K562 (cell line): Measurements from ENCODE around the gene NLK. TPM values are rescaled to one million over a fixed set of nuclear protein-coding genes. Genes with fewer than 3 reads are reported as not detected.

Experiments
- FOXP1 ChIP-seq: sonication (generic); formaldehyde crosslinking; IDR thresholded peaks from 2 replicates; pipeline ENCODE4 v1.8.0; 2022; ENCODE audit warnings: mild to moderate bottlenecking, missing genetic modification reagents
- MAFF ChIP-seq: IDR thresholded peaks from 2 replicates; pipeline ENCODE4 v1.6.1; 2012; ENCODE audit warnings: low read length, improper control_type of control experiment
- MAFG ChIP-seq: fragments of 450-650 bp; conservative IDR thresholded peaks from 2 replicates; pipeline ENCODE4 v1.6.1; 2016; ENCODE audit warnings: missing genetic modification characterization, missing compliant biosample characterization
- MEIS2 ChIP-seq: fragments of 450-650 bp; IDR thresholded peaks from 2 replicates; pipeline ENCODE4 v1.6.1; 2014; ENCODE audit warnings: mild to moderate bottlenecking; ENCODE audit not compliant: partially characterized antibody
- PBX2 ChIP-seq, 2 experiments: IDR thresholded peaks in 1 of 2; conservative IDR thresholded peaks in 1 of 2; 2 replicates each; pipeline ENCODE4 v1.6.1; 2016; ENCODE audit warnings: low read depth in 2 of 2, mild to moderate bottlenecking in 1 of 2, missing compliant biosample characterization in 1 of 2, missing genetic modification characterization in 1 of 2, moderate library complexity in 1 of 2
- PKNOX1 ChIP-seq: fragments of 450-650 bp; IDR thresholded peaks from 2 replicates; pipeline ENCODE4 v1.6.1; 2016
- RBM14 ChIP-seq: fragments of 200-400 bp; formaldehyde crosslinking; IDR thresholded peaks from 2 replicates; pipeline ENCODE4 v1.6.1; 2018; ENCODE audit warnings: low read depth, mild to moderate bottlenecking, low read length, moderate library complexity, borderline replicate concordance; ENCODE audit not compliant: insufficient read depth
- RBM17 ChIP-seq: fragments of 200-400 bp; formaldehyde crosslinking; IDR thresholded peaks from 2 replicates; pipeline ENCODE4 v1.6.1; 2017; ENCODE audit warnings: low read depth, mild to moderate bottlenecking, low read length, borderline replicate concordance
- TAF1 ChIP-seq: IDR thresholded peaks from 2 replicates; pipeline ENCODE4 v1.6.1; 2011; ENCODE audit warnings: mild to moderate bottlenecking, low read length, moderate library complexity; ENCODE audit not compliant: insufficient read depth, control insufficient read depth, severe bottlenecking; ENCODE audit errors: extremely low read depth
- TCF3 ChIP-seq: sonication (generic); formaldehyde crosslinking; IDR thresholded peaks from 2 replicates; pipeline ENCODE4 v1.4.0; 2020; ENCODE audit warnings: mild to moderate bottlenecking, missing genetic modification reagents
- ZBTB5 ChIP-seq: fragments of 450-650 bp; IDR thresholded peaks from 2 replicates; pipeline ENCODE4 v1.6.1; 2017; ENCODE audit warnings: antibody characterized with exemption
- ZFP36 ChIP-seq: fragments of 150-350 bp; IDR thresholded peaks from 2 replicates; pipeline ENCODE4 v1.6.1; 2018; ENCODE audit warnings: low read length, low read depth; ENCODE audit not compliant: partially characterized antibody
- ZNF175 ChIP-seq: fragments of 200-800 bp; sonication (Bioruptor generic); IDR thresholded peaks from 2 replicates; pipeline ENCODE4 v1.6.1; 2016; ENCODE audit warnings: low read depth, mild to moderate bottlenecking, missing genetic modification characterization, missing compliant biosample characterization
- ZNF644 ChIP-seq: fragments of 200-800 bp; sonication (Bioruptor generic); IDR thresholded peaks from 2 replicates; pipeline ENCODE4 v1.6.1; 2016; ENCODE audit warnings: low read depth, missing genetic modification characterization, missing compliant biosample characterization
- ZNF780A ChIP-seq: fragments of 250-450 bp; sonication (Bioruptor Pico); IDR thresholded peaks from 2 replicates; pipeline ENCODE4 v1.5.0; 2021; ENCODE audit warnings: mild to moderate bottlenecking
- polyA plus RNA-seq, 8 experiments: library from polyadenylated mRNA; depleted of rRNA in 4 of 8; stranded (reverse) in 5 of 8; unstranded in 3 of 8; fragments of >200 nt; fragmentation: Nextera tagmentation in 2 of 8; fragmentation: Illumina TruSeq in 1 of 8; extraction: Ambion mirVana in 2 of 8; extraction: Trizol in 1 of 8; gene quantifications; 2 replicates each; pipeline versions ENCODE4 v1.2.1 to v1.2.3, GENCODE V29; 2011 to 2014; ENCODE audit warnings: inconsistent platforms in 1 of 8, missing spikeins in 1 of 8
- total RNA-seq, 7 experiments: library from RNA; depleted of rRNA in 6 of 7; stranded (reverse); fragments of >200 nt in 6 of 7; fragmentation: Illumina TruSeq in 2 of 7; extraction: Trizol in 2 of 7; gene quantifications; 2 replicates each; pipeline versions ENCODE4 v1.2.1 to v1.2.3, GENCODE V29; 2011 to 2021; ENCODE audit warnings: low replicate concordance in 1 of 7

Gene NLK
- total and polyA plus RNA-seq, 9 of the 15 experiments (the other 6 are each of a cell fraction or from before 2014, with no cell fraction given), result 10.9 to 59.6 (median 26.7) TPM

GRCh38 chr17:28001149-28001548, 41.3 kb upstream of the NLK start (continued):
- TF ChIP-seq TCF3 (CRISPR knock-in tag) (no peak), FOXP1 (CRISPR knock-in tag) (no peak), MAFG (tag) (peak; percentile 30; the same call in 1 of the 2 replicates), MEIS2 (peak; percentile 45), ZBTB5 (no peak), RBM17 (no peak), ZFP36 (no peak), ZNF175 (CRISPR knock-in tag) (no peak), TAF1 (no peak), PKNOX1 (peak; percentile 95), ZNF780A (CRISPR knock-in tag) (no peak), PBX2 (CRISPR knock-in tag; IDR thresholded peaks at IDR 0.05; ENCODE audit: low read depth) (no peak), PBX2 (tag; conservative IDR thresholded peaks at IDR 0.05; ENCODE audit: low read depth) (peak; percentile 62), ZNF644 (tag) (no peak), RBM14 (no peak), MAFF (peak; percentile 4; the same call in 1 of the 2 replicates)
